CD1c-positive myeloid dendritic cell (primary cell): Measurements from ENCODE around the gene STK36.
A peak's percentile ranks its signal among the peaks of the same experiment; 100 is the strongest.

Experiments used
- DNase-seq: peaks from one replicate; pipeline ENCODE4 v3.0.0-alpha.2; 2016; ENCODE audit errors: extremely low spot score

The STK36 gene, protein sequence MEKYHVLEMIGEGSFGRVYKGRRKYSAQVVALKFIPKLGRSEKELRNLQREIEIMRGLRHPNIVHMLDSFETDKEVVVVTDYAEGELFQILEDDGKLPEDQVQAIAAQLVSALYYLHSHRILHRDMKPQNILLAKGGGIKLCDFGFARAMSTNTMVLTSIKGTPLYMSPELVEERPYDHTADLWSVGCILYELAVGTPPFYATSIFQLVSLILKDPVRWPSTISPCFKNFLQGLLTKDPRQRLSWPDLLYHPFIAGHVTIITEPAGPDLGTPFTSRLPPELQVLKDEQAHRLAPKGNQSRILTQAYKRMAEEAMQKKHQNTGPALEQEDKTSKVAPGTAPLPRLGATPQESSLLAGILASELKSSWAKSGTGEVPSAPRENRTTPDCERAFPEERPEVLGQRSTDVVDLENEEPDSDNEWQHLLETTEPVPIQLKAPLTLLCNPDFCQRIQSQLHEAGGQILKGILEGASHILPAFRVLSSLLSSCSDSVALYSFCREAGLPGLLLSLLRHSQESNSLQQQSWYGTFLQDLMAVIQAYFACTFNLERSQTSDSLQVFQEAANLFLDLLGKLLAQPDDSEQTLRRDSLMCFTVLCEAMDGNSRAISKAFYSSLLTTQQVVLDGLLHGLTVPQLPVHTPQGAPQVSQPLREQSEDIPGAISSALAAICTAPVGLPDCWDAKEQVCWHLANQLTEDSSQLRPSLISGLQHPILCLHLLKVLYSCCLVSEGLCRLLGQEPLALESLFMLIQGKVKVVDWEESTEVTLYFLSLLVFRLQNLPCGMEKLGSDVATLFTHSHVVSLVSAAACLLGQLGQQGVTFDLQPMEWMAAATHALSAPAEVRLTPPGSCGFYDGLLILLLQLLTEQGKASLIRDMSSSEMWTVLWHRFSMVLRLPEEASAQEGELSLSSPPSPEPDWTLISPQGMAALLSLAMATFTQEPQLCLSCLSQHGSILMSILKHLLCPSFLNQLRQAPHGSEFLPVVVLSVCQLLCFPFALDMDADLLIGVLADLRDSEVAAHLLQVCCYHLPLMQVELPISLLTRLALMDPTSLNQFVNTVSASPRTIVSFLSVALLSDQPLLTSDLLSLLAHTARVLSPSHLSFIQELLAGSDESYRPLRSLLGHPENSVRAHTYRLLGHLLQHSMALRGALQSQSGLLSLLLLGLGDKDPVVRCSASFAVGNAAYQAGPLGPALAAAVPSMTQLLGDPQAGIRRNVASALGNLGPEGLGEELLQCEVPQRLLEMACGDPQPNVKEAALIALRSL (N-terminal part only)

GRCh38 chr2:218671654-218672566 lies at the start of gene STK36, which contains the start of gene RNF25:
TSS of gene STK36 (plus strand) at chr2:218672086. CDS start at chr2:218672830, 744 bp downstream.
TSS of gene RNF25 (minus strand) at chr2:218672002. CDS start at chr2:218671970, 32 bp downstream.
- DNase-seq: peak; percentile 85

DNA sequence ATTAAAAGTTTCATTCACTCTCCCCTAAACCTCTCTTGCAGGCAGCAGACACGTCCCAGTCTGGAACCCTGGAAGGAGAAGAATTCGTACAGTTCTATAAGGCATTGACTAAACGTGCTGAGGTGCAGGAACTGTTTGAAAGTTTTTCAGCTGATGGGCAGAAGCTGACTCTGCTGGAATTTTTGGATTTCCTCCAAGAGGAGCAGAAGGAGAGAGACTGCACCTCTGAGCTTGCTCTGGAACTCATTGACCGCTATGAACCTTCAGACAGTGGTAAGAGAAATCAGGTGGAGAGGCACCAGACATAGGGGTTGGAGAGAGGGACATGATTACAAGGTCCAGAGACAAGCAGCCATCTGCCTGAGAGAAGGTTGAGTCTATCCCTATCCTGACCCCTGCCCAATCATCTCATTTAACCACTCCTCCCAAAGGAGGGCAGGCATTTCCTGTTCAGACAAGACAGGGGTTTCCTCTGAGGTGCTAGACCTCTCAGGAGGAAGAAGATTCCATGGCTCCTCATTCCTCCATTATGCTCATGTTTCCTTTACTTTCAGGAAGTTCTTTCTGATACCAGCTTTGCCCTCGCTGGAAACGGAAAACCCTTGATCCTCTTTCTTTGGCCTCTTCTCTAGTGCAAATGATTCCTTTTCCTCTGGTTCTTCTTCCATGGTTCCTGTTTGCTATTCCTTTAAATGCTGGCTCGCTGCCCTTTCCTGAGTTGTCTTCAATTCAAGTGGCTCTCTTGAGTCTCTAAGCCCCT lies 49.1 kb upstream of the STK36 start:
- DNase-seq: peak; percentile 31

- no peak for DNase-seq
These were observed 48.5 kb upstream of the STK36 start for GRCh38 chr2:218623366-218623705.

DNA sequence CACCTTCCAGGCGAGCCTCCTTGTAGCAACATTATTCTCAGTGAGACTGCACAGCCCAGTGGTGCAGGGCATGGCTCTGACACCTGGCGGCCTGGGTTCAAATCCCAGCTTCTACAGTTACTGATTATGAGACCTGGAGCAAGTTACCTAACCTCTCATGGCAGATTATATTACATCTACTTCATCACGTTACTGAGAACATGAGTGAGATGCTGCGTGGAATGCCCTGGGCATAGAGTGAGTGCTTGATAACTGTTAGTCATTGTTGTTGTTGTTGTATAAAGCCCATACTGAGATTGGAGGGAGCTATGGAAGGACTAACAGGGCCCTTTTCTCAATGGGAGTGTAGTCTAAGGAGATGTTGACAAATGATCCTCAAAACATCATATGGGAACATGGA lies 45.5 kb upstream of the STK36 start:
- DNase-seq: no peak

- no peak for DNase-seq
These were observed 43.9 kb upstream of the STK36 start for GRCh38 chr2:218627939-218628338.

GRCh38 chr2:218631837-218632236 lies 40.0 kb upstream of the STK36 start:
- no peak for DNase-seq

DNA sequence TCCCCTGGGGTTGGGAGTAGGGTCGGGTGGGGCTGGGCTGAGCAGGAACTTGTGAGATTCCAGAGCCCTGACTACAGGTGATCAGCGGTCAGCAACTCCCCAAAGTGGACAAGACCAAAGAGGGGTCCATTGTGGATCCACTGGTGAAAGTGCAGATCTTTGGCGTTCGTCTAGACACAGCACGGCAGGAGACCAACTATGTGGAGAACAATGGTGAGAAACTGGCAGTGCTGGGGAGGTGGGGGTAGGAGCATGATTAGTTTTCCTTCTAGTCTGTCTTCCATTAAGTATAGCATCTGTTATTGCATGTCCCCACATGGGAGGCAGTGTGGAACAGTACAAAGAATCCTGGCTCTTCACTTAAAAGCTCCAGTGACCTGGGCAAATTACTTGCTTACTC lies 36.2 kb upstream of the STK36 start:
- DNase-seq: no peak

GRCh38 chr2:218638372-218638771 lies 33.5 kb upstream of the STK36 start:
- no peak for DNase-seq

- no peak for DNase-seq
These were observed 29.7 kb upstream of the STK36 start for GRCh38 chr2:218642121-218642656.

DNA sequence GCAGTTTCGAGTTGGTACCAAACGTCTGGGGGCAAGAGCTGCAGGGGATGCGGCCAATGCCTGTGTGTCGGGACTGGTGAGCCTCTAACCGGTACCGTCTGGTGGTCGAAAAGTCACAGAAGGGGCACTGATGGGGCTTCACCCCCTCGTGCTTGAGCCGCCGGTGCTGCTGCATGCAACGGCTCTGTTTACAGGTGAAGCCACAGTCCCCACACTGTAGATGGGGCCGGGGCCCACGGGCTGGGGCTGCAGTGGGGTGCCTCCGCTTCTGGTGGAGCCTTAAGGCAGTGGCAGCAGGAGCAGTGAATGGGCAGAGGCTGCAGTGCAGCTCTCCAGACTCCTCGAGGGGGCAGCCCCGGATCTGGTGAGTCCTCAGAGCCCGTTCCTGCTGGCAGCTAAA lies 29.1 kb upstream of the STK36 start:
- DNase-seq: no peak

DNA sequence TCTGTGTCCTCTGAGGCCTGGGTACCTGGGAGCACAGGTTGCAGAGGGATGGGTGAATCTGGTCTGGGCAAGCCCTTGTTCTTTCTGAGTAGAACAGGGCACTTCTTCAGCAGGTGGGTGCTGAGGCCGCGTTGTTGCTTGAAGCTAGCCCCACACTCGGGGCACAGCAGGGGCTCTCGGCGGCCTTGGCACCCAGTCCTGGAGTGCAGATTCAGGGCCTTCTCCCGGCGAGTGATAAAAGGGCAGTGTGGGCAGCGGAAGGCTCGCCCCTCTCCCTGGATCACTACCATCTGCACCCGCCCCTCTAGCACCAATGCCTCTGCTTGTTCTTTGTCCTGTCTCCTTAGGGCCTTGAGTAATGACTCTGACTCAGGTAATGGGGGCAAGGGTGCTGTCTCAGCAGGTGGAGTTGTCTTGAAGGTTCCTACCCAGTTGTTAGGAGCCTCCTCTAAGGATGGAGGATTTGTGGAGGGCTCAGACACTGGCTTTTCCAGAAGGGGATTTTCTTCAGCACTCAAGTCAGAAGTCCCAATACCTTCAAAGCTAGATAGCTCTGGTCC lies 28.1 kb upstream of the STK36 start:
- DNase-seq: no peak

- no peak for DNase-seq
These were observed 27.2 kb upstream of the STK36 start for GRCh38 chr2:218644721-218645120.

DNA sequence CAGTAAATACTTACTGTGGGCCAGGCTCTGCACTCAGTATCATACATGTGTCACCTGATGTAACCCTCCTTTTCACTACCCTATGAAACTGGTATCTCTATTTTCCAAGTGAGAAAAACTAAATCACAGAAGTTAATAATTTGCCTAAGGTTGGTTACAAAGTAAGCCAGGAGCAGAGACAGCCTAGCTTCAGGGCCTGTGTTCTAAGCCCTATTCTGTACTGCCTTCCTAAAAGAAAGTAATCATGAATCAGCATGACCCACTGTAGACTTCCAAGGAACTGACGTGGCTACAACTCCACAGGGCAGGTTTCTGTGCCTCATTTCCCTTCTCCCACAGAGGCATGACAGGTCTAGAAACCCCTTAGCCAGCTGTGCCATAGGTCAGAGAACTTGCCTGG lies 26.8 kb upstream of the STK36 start:
- DNase-seq: peak; percentile 45

DNA sequence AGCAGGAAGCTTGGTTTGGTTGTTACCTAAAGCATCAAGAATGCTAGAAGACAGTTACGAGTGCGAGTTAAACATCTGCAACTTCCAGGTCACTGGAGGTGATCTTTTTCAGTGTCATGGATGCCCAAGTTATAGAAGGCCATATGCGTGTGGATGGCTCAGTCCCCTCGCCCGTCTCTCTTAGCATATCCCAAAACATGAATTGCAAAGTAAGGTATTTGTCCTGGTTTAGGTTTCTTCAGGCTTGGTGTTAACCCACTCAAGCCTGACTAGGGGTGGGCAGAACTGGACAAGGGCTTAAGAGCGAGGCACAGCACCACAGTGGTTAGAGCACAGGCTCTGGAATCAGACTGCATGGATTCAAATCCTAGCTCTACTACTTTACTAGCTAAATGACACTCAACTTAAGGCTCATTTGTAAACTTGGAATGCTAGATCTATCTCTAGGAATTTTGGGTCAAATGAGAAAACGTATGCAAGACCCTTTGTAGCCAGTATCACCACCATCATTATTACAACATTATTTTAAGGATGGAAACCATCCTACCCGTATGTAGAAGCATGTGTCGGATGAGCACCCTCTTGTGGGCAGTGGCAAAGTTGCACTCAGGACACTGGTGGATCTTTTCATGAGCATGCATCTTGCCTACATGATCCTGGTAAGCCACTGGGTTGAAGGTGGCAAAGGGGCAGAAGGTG lies 23.6 kb upstream of the STK36 start:
- DNase-seq: peak; percentile 61

GRCh38 chr2:218648787-218649100 lies 23.1 kb upstream of the STK36 start:
- no peak for DNase-seq

GRCh38 chr2:218655751-218656150 lies 16.1 kb upstream of the STK36 start:
- no peak for DNase-seq

DNA sequence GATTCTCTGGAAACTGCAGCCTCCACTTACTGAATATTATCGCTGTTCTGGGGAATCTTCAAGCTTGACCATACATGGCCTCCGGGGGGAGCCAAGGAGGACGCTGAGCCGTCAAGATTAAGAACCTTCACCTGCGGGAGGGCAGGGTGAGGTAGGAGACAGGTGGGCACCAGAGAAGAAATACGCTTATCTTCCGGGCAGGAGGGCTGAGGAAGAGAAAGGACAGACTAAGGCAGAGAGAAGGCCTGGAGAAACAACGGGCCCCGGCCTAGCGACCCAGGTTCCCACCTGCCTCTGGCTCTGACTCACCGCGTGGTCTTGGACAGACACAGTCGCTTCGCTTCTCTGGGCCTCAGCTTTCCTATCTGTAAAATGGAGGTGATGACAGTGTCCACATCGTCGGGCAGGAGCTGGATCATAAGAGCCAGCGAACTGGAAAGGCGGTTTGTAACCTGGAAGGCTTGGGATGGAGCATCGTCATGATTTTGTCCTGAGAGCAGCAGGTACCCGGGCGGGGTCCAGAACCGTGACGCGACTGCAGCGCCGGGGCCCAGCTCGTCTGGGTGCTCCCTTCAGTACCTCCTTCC lies 13.1 kb upstream of the STK36 start:
- DNase-seq: peak; percentile 33

GRCh38 chr2:218659258-218659987 lies 12.5 kb upstream of the STK36 start, which contains the start of the genes BCS1L and ZNF142:
TSS of gene BCS1L (plus strand) at chr2:218659683. CDS start at chr2:218660988, 1,305 bp downstream.
TSS of gene ZNF142 (minus strand) at chr2:218659623. CDS start at chr2:218656429, 3,194 bp downstream.
- peak; percentile 95 for DNase-seq
